Left hindlimb (tissue), 1 donor: Measurements from ENCODE around the gene RNPEPL1.

Experiments used
- DNase-seq: peaks from one replicate; pipeline ENCODE4 v3.0.0-alpha.2; 2018

RNPEPL1 gene

DNA sequence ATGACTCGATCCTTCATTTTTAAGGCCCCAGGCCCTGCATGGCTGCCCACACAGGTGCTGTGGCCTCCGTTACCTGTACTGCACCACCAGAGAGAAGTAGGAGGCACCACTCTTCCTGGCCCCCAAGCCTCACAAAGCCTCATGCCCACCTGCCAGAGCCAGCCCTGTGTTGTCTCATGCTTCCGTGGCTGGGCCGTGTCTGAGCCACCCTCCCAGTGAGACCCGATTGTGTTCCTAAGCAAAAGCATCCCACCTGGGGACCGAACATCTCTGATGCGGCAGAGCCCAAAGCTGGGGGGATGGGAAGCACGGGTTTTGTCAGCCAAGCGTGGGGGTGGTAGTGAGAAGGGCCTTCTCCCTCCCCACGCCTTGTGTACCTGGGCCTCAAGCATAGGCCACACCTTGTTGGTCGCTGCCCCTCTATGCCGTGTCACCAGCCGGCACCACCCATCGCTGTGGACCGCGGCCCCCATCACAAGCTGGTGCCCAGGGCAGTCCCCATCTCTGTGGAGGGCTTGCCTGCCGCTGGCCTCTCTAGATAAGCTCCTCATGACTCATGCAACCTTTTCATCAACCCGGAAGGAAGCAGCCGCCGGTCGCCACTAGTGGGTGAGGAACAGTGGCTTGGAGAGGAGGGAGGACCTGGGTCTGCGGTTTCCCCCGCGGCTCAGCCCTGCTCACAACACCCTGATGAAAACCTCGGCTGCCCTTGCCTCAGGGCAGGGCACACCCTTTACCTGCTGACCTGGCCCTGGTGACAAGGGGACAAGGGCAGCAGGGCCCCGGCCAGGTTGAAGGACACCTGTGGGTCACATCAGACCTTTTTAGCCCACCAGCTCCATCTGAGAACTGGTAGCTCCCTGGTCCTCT is 2.7 kb upstream of the RNPEPL1 start:
- DNase-seq: peak; percentile 51

DNA sequence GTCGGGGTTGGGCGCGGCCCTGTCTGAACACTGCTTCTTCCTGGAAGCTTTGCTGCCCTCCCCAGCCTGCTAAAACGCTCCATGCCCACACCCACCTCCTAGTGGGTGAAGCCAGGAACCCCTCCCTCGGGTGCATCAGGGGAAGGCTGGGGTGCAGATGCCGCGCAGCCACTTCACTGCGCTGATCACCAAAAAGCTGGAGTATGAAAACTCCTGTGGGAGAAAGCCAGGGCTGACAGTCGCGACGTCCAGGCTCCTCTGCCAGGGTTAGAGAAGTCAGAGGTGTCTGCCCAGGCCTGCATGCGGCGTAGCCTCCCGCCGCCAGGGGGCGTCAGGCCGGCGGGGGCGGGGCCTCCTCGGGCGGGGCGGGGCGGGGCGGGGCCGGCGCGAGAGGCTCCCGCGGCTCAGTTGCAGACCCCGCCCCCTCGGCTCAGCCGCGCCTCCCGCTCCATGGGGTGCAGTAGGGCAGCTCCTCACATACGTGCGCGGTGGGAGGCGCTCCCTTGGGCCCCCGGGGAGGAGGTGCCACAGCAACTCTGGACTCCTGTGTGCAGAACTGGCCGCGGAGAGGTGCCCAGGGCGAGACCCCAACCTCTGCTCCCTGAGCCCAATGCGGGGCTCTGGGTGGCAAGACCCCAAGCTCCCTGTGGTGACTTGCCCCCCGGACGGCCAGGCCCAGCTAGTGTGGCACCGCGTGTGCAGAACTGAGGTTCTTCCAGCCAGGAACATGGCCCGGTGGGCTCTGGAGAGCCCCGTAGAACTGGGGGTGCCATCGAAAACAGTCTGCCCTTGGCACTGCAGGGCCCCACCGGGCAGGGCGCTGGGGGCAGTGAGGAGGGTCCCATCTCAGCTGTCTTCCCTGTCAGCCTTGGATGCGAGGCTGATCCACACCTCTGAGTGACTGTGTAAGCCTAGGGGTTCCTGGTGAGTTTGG is 1.8 kb upstream of the RNPEPL1 start:
- DNase-seq: peak; percentile 89

DNA sequence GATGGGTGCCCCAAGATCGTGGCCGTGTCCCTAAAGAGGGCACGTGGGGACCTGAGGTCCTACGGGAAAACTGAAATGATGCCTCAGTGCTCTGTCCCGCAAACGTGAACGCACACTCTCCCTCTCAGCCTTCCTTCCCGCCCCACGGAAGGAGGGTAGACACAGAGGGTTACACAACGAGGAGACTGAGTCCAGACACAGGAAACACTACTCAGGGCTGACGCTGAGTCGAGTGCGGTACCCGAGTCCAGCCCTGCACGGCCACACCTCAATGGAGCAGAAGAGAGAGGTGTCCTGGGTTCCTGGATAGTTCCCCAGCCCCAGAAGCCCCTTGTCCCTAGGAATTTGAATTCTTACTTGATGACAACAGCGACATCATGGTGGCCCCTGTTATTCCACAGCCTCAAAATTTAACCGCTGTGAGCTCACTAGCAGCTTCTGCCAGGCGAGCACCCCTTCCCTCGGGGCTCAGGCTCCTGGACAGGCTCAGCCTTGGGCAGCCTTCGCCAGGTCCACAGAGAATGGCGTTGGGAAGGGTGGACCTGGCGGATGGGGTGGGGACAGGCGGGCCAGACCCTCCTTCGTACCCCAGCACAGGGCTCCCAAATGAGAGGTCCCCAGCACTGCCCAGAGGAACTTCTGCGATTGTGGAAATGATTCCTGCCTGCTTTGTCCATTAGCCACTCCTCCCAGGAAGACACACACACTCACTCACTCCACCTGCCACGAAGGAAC is 980 bp upstream of the RNPEPL1 start:
- DNase-seq: peak; percentile 41

DNA sequence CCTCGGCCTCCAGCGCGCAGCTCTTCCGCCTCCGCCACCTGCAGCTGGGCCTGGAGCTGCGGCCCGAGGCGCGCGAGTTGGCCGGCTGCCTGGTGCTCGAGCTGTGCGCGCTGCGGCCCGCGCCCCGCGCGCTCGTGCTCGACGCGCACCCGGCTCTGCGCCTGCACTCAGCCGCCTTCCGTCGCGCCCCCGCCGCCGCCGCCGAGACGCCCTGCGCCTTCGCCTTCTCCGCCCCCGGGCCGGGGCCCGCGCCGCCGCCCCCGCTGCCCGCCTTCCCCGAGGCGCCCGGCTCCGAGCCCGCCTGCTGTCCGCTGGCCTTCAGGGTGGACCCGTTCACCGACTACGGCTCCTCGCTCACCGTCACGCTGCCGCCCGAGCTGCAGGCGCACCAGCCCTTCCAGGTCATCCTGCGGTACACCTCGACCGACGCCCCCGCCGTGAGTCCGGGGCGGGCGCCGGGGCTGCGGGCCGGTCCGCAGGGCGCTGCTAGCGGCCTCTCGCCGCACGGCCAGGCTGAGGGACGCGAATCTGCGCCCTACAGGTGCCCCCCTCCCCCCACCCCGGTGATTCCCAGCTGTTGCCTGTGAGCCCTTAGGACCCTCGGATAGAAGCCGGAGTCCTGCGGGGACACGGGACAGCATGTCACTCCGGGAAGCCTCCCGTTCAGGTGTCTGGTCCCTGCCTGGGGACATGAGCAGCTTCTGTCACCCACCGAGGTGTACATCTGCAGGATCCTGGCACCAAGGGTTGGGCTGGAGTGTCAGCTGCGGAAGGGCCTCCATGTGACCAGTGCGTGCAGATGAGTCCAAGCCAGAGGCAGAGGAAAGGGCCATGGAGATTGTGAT is 616 bp downstream of the RNPEPL1 start:
- DNase-seq: peak; percentile 75

DNA sequence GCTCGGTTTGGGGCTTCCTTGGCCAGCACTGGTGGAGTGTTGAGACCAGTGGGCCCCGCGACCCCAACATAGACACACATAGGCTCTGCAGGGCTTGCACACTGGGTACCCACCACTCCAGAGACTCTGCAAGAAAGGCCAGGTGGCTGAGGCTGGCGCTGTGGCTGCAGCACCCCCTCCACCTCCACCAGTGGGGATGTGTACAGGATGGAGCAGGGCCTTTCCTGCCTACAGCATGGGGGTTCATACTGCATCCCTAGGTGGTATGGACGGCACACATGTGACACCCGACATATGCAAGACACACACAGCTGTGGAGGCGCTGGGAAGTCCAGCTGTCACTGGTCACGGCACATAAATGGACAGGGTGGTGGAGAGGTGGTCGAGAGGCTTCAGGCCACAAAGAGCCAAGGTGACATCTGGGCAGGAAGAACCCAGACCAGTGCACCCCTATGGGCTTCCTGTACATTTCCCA is 1.3 kb downstream of the RNPEPL1 start:
- peak; percentile 26 for DNase-seq

DNA sequence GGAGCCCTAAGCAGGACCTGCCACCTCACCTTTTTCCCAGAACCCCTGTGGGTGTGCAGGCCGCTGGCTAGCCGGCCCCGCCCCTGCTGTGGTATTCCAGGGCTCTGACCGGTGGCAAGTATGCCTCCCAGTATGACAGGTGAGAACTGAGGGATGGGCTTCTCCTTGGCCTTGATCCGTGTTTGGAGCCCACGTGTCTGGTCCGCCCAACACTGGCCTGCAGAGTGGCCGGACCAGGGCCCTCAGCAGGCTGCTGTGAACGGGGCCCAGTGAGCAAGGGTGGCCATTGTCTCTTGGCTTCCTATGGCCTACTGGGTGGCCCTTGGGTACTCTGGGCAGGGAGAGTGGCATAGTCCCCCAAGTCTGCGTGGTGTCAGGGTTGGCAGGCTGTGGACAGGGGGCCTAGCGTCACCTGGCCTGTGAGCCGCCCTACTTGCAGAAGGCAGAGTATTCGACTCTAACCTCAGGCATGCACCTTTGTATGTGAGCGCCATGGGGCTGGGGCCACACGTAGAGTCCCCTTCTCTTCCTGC is 1.8 kb downstream of the RNPEPL1 start:
- DNase-seq: no peak

DNA sequence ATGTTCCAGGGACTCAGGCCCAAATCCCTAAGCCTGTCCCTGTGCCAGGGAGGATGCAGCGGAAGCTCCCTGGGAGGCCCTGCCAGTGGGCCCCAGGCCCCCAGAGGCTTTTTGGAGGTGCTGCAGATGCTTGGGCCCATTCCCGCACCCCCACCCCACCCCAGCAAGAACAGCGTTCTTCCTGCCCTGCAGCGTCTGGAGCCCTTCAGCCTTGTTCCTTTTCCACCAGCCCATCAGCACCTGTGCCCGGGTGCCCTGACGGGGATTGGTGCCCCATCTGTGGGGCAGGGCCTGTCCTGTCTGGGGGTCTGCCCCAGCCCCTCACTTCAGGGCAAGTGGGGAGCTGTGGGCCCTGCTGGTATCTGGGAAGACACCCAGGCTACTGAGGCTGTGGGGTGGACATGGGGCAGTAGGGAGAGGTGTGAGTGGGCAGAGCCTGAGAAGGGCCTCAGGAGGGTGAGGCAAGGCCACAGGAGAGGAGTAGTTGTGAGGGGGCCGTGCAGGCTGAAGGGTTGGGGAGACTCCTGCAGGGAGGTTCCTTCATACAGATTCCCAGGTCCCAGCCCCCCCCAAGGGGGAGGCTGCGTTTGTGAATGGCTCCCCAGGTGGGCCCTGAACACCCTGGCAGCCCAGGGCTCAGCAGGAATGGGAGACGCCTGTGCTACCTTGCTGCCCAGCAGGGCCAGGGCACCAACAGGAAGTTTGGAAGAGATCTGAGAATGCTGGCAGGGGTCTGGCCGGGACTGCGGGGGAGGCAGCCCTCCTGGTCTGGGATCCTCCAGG is 2.4 kb downstream of the RNPEPL1 start:
- peak; percentile 14 for DNase-seq

DNA sequence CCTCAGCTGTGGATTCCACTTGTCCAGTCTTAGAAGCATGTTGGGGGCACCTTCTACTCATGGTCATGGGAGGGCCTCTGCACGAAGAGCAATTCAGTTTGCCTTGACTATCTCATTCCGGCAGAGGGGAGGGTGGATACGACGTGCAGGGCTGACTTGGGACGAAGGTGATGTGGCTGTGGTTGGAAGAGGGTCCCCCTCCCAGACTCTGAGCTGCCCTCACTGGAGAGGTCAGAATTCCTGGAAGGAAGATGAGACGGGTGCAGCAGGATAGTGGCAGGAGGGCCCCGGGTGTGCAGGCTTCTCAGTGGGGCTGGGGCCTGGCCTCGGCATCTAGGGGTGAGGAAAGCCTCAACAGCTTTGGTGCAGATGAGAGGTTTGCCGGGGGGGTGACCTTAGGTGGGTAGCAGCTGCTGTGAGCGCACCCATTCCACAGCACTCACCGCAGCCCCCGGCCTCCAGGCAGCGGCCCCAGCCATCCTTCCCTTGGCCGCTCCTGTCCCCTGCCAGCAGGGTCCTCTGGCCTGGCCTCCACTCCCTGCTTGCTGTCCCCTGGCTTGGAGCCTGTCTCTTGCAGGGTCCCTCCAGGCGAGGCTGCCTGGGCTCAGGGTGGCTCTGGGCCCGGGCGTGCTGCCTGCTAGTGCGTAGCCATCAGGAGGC is 3.2 kb downstream of the RNPEPL1 start:
- DNase-seq: peak; percentile 27

DNA sequence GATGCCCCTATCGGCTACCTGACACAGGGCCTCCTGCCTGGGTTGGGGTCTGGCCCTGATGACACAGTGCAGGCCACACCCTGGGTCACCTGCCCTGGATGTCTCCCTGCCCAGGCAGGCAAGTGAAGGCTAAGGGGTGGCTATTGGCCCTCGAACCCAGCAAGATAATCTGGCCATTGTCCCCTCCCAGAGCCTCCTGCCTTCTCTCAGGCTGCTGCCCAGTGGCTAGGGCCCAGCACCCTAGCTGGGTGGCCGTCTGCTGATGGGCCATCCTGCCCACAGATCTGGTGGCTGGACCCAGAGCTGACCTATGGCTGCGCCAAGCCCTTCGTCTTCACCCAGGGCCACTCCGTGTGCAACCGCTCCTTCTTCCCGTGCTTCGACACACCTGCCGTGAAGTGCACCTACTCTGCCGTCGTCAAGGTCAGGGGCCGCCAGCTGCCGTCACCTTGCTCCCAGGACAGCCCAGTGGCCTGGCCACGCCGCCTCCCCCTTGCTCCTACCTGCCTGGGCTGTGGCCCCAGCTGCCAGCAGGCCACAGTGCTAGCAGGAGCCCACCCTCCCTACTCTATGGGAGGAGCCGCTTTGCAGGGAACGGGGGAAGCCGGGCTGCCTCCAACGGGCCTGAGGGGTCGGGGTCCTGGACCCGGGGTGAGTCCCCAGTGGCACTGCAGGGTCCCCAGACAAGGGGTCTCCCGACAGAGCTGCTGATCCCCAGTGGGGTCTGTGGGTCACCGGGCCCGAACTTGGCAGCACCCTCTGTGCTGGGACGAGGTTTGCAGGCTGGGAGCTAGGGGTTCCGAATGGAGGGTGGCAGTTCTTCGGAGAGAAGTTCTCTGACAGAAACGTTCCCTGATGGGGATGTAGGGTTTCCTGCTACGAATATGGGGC is 4.1 kb downstream of the RNPEPL1 start:
- DNase-seq: peak; percentile 28

DNA sequence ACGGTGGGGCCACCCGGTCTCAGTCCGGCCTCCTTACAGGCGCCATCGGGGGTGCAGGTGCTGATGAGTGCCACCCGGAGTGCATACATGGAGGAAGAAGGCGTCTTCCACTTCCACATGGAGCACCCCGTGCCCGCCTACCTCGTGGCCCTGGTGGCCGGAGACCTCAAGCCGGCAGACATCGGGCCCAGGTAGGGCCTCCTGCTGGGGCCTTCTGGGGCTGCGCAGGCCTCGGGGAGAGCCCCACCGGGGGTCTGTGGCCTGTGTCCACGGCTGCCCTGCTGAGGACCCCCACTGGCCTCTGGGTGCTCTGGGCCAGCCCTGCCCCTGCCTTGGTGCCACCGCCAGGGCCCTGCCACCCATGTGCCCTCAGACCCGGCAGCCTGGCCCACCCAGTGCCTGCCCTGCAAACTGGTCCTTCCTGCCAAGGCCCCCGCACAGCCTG is 4.8 kb downstream of the RNPEPL1 start:
- no peak for DNase-seq

DNA sequence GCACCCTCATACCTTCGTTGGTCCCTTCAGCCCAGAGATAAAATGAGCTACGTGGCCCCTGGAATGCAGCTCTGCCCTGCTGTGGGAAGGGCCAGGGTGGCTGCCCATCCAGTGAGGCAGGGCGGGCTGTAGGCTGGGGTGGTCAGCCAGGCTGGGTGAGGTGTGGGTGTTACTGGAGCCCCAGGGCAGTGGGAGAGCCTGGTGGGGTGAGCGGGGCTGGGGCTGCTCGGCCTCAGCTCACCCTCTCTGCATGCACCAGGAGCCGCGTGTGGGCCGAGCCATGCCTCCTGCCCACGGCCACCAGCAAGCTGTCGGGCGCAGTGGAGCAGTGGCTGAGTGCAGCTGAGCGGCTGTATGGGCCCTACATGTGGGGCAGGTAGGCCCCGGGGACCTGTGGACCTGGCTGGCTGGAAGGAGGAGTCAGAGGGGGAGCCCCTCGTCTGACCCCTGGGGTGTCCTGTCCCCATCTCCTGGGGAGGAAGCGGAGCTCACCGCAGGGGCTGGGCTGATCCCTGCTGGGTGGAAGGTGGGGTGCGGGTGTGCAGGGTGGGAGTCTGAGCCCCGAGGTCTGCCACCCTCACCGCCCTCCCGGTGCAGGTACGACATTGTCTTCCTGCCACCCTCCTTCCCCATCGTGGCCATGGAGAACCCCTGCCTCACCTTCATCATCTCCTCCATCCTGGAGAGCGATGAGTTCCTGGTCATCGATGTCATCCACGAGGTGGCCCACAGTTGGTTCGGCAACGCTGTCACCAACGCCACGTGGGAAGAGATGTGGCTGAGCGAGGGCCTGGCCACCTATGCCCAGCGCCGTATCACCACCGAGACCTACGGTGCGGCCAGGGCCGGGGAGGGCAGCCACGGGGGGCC is 5.5 kb downstream of the RNPEPL1 start:
- no peak for DNase-seq

DNA sequence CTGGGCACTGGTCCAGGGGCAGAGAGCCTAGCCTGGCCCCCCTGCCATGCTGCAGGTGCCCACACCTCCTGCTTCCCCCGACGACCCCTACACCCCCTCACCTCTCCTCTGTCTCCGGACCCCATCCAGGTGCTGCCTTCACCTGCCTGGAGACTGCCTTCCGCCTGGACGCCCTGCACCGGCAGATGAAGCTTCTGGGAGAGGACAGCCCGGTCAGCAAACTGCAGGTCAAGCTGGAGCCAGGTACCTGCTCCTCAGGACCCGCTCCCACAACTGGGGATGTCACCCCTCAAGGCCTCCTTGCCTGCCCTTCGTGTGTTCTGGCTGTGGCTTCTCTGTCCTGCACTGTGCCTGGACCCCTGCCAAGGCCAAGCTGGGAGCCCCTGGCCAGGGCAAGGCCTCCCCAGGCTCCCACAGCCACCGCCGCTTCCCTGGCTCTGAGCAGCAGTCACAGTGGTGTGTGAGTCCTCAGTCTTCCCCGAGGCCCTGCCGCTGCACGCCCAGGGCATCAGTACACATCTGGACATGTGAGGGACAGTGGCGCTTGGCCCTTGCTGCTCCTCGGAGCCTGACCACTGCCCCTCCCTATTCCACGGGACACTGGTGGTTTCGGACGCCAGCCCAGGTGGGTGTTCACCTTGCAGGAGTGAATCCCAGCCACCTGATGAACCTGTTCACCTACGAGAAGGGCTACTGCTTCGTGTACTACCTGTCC is 6.3 kb downstream of the RNPEPL1 start:
- no peak for DNase-seq

DNA sequence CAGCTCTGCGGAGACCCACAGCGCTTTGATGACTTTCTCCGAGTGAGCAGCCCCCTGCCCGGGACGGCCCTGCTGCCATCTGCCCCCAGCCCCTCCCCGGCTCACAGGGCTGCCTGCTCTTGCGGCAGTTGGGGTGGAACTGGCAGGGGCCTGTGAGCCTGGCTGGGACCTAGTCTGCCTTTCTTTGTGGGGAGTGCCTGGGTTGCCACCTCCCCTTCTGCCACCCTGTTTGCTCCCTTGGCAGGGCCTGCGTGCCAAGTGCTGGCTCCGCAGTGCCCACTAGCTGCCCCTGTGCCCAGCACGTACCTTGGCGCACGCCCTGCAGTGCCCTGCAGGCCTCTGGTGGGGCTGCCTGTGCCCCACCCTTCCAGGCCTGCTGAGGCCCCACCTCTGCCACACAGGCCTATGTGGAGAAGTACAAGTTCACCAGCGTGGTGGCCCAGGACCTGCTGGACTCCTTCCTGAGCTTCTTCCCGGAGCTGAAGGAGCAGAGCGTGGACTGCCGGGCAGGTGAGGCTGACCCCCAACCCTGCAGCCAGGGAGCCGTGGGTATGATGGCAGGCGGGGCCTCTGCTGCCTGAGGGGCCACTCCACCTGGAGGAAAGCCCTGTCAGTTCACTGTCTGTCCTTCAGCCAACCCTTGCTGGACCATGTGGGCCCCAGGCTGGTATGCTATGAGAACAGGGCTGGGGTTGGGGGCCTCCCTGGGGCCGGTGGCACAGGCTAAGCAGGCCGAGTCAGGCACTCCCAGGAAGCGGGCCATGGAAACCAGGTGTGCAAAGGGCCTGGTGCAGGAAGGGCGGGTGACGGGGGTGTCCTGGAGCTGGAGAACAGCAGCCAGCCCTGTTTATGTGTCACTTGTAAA is 7.0 kb downstream of the RNPEPL1 start:
- DNase-seq: no peak

DNA sequence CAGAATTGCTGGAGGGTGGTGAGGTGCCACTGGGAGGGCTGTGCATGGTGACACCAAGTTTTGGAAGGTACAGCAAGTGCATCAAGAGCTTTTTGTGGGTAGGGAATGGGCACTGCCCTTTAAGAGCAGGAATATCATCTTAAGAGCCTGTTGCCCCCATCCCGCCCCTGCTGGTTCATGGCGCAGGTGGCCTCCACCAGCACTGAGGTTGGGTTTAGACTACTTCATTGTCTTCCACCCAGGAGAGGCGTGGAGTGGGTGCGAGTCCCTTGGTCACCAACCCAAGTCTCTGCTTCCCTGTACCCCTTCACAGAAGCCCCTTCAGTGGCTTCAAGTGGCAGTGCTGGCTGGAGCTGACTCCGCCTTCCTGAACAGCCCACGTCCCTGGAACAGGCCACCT is 7.8 kb downstream of the RNPEPL1 start:
- no peak for DNase-seq

DNA sequence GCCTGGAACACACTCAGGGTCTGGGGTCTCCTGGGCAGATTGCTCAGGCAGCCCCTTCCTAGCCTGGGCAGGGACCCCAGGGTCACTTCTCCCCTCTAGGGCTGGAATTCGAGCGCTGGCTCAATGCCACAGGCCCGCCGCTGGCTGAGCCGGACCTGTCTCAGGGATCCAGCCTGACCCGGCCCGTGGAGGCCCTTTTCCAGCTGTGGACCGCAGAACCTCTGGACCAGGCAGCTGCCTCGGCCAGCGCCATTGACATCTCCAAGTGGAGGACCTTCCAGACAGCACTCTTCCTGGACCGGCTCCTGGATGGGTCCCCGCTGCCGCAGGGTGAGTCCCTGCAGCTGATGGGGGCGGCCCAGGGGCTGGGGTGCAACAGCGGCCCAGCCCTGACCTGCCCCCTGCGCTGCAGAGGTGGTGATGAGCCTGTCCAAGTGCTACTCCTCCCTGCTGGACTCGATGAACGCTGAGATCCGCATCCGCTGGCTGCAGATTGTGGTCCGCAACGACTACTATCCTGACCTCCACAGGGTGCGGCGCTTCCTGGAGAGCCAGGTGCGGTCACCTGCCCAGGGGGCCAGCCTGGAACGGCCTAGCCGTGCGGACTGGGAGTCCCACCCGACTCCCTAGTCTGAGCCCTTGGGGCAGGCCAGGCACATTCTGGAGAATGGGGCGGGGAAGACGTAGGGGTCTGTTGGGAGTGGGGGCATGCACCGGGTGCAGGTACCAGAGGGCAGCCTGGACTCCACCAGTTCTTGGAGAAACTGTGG is 8.3 kb downstream of the RNPEPL1 start:
- no peak for DNase-seq
